ENCODE measurements around the gene ARMC2.

GRCh38 chr6:108877046-108877751, 29.0 kb downstream of the ARMC2 start:
- no peak for TF ChIP-seq EZH2 (IDR thresholded peaks at IDR 0.05; ENCODE audit: borderline replicate concordance, low read length)
- no peak for TF ChIP-seq CTCF (IDR thresholded peaks at IDR 0.05; ENCODE audit: low read length)

Data from OCI-LY1 (cell line).